Measurements from ENCODE around the gene MRPL44. TPM values are rescaled to one million over a fixed set of nuclear protein-coding genes. Genes with fewer than 3 reads are reported as not detected.
A peak's percentile ranks its signal among the peaks of the same experiment; 100 is the strongest.

MRPL44 gene
- total and polyA plus RNA-seq, 2 of the 13 experiments (the other 11 are each of a cell fraction or from before 2014, with no cell fraction given): 38.4 to 78.0 TPM

- TF ChIP-seq ARID3A (IDR thresholded peaks at IDR 0.05; ENCODE audit: low read depth, low read length): peak; percentile 80
- TF ChIP-seq SKI (IDR thresholded peaks at IDR 0.05; ENCODE audit: partially characterized antibody): peak; percentile 40
- peak; percentile 96 for TF ChIP-seq ZNF652 (CRISPR knock-in tag; IDR thresholded peaks at IDR 0.05; ENCODE audit: borderline replicate concordance, low read depth)
- TF ChIP-seq RARA (CRISPR knock-in tag; IDR thresholded peaks at IDR 0.05): peak; percentile 52
- 0 out of 2 replicates have a peak, but pooled peaks have one; percentile 29 for TF ChIP-seq SALL1 (CRISPR knock-in tag; IDR thresholded peaks at IDR 0.05)
- TF ChIP-seq NCOA2 (CRISPR knock-in tag; IDR thresholded peaks at IDR 0.05): peak; percentile 64
- TF ChIP-seq HDAC2 (CRISPR knock-in tag; IDR thresholded peaks at IDR 0.05): peak; percentile 39; the same call in 1 of the 2 replicates
- no peak for TF ChIP-seq GABPB1 (CRISPR knock-in tag; IDR thresholded peaks at IDR 0.05)
- TF ChIP-seq ZNF75D (CRISPR knock-in tag; IDR thresholded peaks at IDR 0.05; ENCODE audit: borderline replicate concordance): no peak
- no peak for TF ChIP-seq CEBPZ (IDR thresholded peaks at IDR 0.05; ENCODE audit: low read length)
- 0 out of 2 replicates have a peak, but pooled peaks have one; percentile 43 for TF ChIP-seq NFKBIZ (CRISPR knock-in tag; IDR thresholded peaks at IDR 0.05)
- no peak for TF ChIP-seq NCOR1 (IDR thresholded peaks at IDR 0.05; ENCODE audit: borderline replicate concordance, low read length)
- no peak; the same call in 1 of the 2 replicates for TF ChIP-seq ZNF629 (CRISPR knock-in tag; conservative IDR thresholded peaks at IDR 0.05)
- TF ChIP-seq RXRB (CRISPR knock-in tag; IDR thresholded peaks at IDR 0.05; ENCODE audit: borderline replicate concordance): peak; percentile 63; the same call in 1 of the 2 replicates
- no peak for TF ChIP-seq ZSCAN31 (CRISPR knock-in tag; IDR thresholded peaks at IDR 0.05; ENCODE audit: low read depth)
- no peak for TF ChIP-seq ATF7 (IDR thresholded peaks at IDR 0.05)
- 0 out of 2 replicates have a peak, but pooled peaks have one; percentile 34 for TF ChIP-seq ATF7 (CRISPR knock-in tag; IDR thresholded peaks at IDR 0.05)
- TF ChIP-seq CEBPB (IDR thresholded peaks at IDR 0.05; ENCODE audit: borderline replicate concordance, low read depth, low read length): peak; percentile 65; the same call in 1 of the 2 replicates
- TF ChIP-seq ZNF703 (CRISPR knock-in tag; IDR thresholded peaks at IDR 0.05; ENCODE audit: borderline replicate concordance): no peak
- TF ChIP-seq ATF3 (CRISPR knock-in tag; IDR thresholded peaks at IDR 0.05): peak; percentile 49; the same call in 1 of the 2 replicates
- peak; percentile 51; the same call in 1 of the 2 replicates for TF ChIP-seq FOXP4 (CRISPR knock-in tag; IDR thresholded peaks at IDR 0.05)
- no peak for TF ChIP-seq FOXA1 (IDR thresholded peaks at IDR 0.05)
- TF ChIP-seq FOXA1 (CRISPR knock-in tag; IDR thresholded peaks at IDR 0.05): peak; percentile 27
- TF ChIP-seq NCOA5 (CRISPR knock-in tag; IDR thresholded peaks at IDR 0.05): no peak
- peak; percentile 89 for TF ChIP-seq SOX5 (CRISPR knock-in tag; IDR thresholded peaks at IDR 0.05; ENCODE audit: borderline replicate concordance)
- 0 out of 2 replicates have a peak, but pooled peaks have one; percentile 23 for TF ChIP-seq ZNF292 (CRISPR knock-in tag; IDR thresholded peaks at IDR 0.05; ENCODE audit: borderline replicate concordance, low read depth)
Measured at GRCh38 chr2:223997938-223998337, 40.7 kb downstream of the MRPL44 start (continued).

Data from HepG2 (cell line).